Measurements from ENCODE around the gene TXNDC15. TPM values are rescaled to one million over a fixed set of nuclear protein-coding genes. Genes with fewer than 3 reads are reported as not detected.

TXNDC15 gene
- total and polyA plus RNA-seq, 4 donors = 29.3 to 53.1 (median 44.2) TPM

DNA sequence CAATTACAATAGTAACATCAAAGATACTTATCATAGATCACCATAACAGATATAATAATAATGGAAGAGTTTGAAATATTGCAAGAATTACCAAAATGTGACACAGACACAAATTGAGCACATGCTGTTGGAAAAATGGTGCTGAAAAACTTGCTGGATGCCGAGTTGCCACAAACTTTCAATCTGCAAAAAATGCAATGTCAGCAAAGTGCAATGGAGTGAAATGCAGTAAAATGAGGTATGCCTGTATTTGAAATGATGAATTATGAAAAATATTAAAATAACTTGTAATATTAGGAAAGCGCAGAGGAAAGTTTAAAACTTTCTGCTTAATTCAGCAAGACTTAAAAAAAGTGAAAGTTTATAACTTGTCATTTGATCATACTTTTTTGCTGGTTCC, 18.8 kb downstream of the TXNDC15 start:
- 96% methylated on average over 2 of the region's 2 CpGs for WGBS
- TF ChIP-seq EGR1 (IDR thresholded peaks at IDR 0.05; ENCODE audit: low read depth in 2 of 2) = no peak
- TF ChIP-seq, protein P1, sequence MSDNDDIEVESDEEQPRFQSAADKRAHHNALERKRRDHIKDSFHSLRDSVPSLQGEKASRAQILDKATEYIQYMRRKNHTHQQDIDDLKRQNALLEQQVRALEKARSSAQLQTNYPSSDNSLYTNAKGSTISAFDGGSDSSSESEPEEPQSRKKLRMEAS (IDR thresholded peaks at IDR 0.05) = no peak
- TF ChIP-seq RAD21 (IDR thresholded peaks at IDR 0.05) = no peak
- no peak for TF ChIP-seq HNF4G (IDR thresholded peaks at IDR 0.05)
- TF ChIP-seq FOXA2 (IDR thresholded peaks at IDR 0.05) = no peak
- TF ChIP-seq NR2F2 (IDR thresholded peaks at IDR 0.05) = no peak
- H3K36me3 ChIP-seq (ENCODE audit: control insufficient read depth in 4 of 4, insufficient read depth in 3 of 4, low read depth in 1 of 4, low read length in 3 of 4) = peaks cover 0 to 4% (median 2%) of the 10 kb centered on the region in 4 donors

DNA sequence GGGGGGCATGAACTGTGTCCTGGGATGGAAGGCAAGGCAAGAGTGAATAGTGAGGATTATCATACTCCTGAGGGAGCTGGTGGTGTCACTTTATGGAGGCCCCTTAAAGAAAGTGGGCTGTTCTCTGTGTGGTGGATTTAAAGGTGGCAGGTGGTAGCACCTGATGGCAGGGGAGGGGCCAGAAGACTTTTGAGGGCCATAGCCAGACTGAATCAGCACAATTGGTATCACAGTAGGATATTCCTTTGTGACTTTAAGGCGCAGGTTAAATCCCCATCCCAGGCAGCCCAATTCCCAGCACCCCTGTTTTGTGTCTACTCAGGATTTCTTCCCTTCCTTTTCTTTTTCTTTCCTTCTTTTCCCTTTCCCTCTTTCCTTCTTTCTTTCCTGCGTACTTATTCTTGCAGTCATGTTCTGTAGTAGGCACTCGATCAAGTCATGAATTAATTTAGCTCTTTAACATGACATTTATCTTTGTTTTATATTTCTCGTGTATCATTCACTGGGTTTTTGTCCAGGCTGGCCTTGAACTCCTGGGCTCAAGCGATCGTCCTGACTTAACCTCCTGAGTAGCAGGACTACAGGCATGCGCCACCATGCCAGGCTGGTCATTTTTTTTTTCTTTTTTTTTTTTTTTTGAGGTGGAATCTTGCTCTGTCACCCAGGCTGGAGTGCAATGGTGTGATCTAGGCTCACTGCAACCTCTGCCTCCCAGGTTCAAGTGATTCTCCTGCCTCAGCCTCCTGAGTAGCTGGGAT, 19.8 kb downstream of the TXNDC15 start:
- TF ChIP-seq EGR1 (IDR thresholded peaks at IDR 0.05; ENCODE audit: low read depth in 2 of 2) = no peak
- TF ChIP-seq, protein P2, sequence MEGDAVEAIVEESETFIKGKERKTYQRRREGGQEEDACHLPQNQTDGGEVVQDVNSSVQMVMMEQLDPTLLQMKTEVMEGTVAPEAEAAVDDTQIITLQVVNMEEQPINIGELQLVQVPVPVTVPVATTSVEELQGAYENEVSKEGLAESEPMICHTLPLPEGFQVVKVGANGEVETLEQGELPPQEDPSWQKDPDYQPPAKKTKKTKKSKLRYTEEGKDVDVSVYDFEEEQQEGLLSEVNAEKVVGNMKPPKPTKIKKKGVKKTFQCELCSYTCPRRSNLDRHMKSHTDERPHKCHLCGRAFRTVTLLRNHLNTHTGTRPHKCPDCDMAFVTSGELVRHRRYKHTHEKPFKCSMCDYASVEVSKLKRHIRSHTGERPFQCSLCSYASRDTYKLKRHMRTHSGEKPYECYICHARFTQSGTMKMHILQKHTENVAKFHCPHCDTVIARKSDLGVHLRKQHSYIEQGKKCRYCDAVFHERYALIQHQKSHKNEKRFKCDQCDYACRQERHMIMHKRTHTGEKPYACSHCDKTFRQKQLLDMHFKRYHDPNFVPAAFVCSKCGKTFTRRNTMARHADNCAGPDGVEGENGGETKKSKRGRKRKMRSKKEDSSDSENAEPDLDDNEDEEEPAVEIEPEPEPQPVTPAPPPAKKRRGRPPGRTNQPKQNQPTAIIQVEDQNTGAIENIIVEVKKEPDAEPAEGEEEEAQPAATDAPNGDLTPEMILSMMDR (IDR thresholded peaks at IDR 0.05; ENCODE audit: low read depth, low read length, missing input control) = no peak
- no peak for TF ChIP-seq NR2F2 (IDR thresholded peaks at IDR 0.05)
- TF ChIP-seq, protein P3, sequence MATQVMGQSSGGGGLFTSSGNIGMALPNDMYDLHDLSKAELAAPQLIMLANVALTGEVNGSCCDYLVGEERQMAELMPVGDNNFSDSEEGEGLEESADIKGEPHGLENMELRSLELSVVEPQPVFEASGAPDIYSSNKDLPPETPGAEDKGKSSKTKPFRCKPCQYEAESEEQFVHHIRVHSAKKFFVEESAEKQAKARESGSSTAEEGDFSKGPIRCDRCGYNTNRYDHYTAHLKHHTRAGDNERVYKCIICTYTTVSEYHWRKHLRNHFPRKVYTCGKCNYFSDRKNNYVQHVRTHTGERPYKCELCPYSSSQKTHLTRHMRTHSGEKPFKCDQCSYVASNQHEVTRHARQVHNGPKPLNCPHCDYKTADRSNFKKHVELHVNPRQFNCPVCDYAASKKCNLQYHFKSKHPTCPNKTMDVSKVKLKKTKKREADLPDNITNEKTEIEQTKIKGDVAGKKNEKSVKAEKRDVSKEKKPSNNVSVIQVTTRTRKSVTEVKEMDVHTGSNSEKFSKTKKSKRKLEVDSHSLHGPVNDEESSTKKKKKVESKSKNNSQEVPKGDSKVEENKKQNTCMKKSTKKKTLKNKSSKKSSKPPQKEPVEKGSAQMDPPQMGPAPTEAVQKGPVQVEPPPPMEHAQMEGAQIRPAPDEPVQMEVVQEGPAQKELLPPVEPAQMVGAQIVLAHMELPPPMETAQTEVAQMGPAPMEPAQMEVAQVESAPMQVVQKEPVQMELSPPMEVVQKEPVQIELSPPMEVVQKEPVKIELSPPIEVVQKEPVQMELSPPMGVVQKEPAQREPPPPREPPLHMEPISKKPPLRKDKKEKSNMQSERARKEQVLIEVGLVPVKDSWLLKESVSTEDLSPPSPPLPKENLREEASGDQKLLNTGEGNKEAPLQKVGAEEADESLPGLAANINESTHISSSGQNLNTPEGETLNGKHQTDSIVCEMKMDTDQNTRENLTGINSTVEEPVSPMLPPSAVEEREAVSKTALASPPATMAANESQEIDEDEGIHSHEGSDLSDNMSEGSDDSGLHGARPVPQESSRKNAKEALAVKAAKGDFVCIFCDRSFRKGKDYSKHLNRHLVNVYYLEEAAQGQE (IDR thresholded peaks at IDR 0.05) = no peak
- no peak for TF ChIP-seq GABPA (IDR thresholded peaks at IDR 0.05 in 1 of 2, conservative IDR thresholded peaks at IDR 0.05 in 1 of 2)
- TF ChIP-seq SP1 (IDR thresholded peaks at IDR 0.05) = no peak
- Histone ChIP-seq H3K4me1 (ENCODE audit: control insufficient read depth in 4 of 4, insufficient read depth in 4 of 4, low read length in 3 of 4) (peaks cover 0 to 7% (median 6%) of the 10 kb centered on the region in 4 donors), H3K9me3 (ENCODE audit: control insufficient read depth in 4 of 4, low read length in 3 of 4) (no peaks in the 10 kb centered on the region), H3K4me3 (ENCODE audit: low read depth in 1 of 3, low read length in 3 of 3) (no peak overlapping the region), H3K27me3 (ENCODE audit: control insufficient read depth in 4 of 4, insufficient read depth in 4 of 4, low read length in 3 of 4) (no peaks in the 10 kb centered on the region), H3K9ac (ENCODE audit: low read depth in 1 of 2, low read length in 2 of 2) (no peak overlapping the region), H3K27ac (ENCODE audit: low read depth in 1 of 2, low read length in 2 of 2) (no peak overlapping the region), H3K36me3 (ENCODE audit: control insufficient read depth in 4 of 4, insufficient read depth in 3 of 4, low read depth in 1 of 4, low read length in 3 of 4) (peaks cover 0 to 5% (median 4%) of the 10 kb centered on the region in 4 donors)
- DNase-seq (ENCODE audit: low spot score) = no peak
- 90% methylated on average over 7 of the region's 7 CpGs for WGBS

More for the DNA sequence above, 18.8 kb downstream of the TXNDC15 start:
- Histone ChIP-seq H3K4me3 (ENCODE audit: low read depth in 1 of 3, low read length in 3 of 3) (no peak overlapping the region), H3K4me1 (ENCODE audit: control insufficient read depth in 4 of 4, insufficient read depth in 4 of 4, low read length in 3 of 4) (peaks cover 0 to 9% (median 8%) of the 10 kb centered on the region in 4 donors), H3K27ac (ENCODE audit: low read depth in 1 of 2, low read length in 2 of 2) (no peak overlapping the region), H3K27me3 (ENCODE audit: control insufficient read depth in 4 of 4, insufficient read depth in 4 of 4, low read length in 3 of 4) (no peaks in the 10 kb centered on the region), H3K9ac (ENCODE audit: low read depth in 1 of 2, low read length in 2 of 2) (no peak overlapping the region), H3K9me3 (ENCODE audit: control insufficient read depth in 4 of 4, low read length in 3 of 4) (no peaks in the 10 kb centered on the region)
- DNase-seq (ENCODE audit: low spot score) = no peak

Measured in liver (tissue), 9 donors.